Nephron progenitor cell (in vitro differentiated cells): Measurements from ENCODE around the gene KCNS1.

Experiments
- DNase-seq: peaks from one replicate; pipeline ENCODE4 v3.0.0; 2021
- H3K27ac Mint-ChIP-seq: 2 replicates; pipeline ENCODE4 v1.8.0; 2021; ENCODE audit warnings: mild to moderate bottlenecking, moderate library complexity, mixed read lengths
- H3K27me3 Mint-ChIP-seq: 2 replicates; pipeline ENCODE4 v1.8.0; 2021; ENCODE audit warnings: mild to moderate bottlenecking, low read depth, mixed read lengths; ENCODE audit not compliant: poor library complexity
- H3K36me3 Mint-ChIP-seq: 2 replicates; pipeline ENCODE4 v1.8.0; 2021; ENCODE audit warnings: low read depth, mixed read lengths
- H3K4me1 Mint-ChIP-seq: 2 replicates; pipeline ENCODE4 v1.8.0; 2021; ENCODE audit warnings: mixed read lengths
- H3K4me3 Mint-ChIP-seq: 2 replicates; pipeline ENCODE4 v1.8.0; 2021; ENCODE audit warnings: mild to moderate bottlenecking, moderate library complexity, mixed read lengths
- H3K9me3 Mint-ChIP-seq: 2 replicates; pipeline ENCODE4 v1.8.0; 2021; ENCODE audit warnings: mild to moderate bottlenecking, moderate library complexity, mixed read lengths
- CTCF ChIP-seq: fragments of 200-600 bp; sonication (generic); IDR thresholded peaks from 2 replicates; pipeline ENCODE4 v1.5.0; 2021; ENCODE audit warnings: antibody characterized with exemption

Gene KCNS1

GRCh38 chr20:45049438-45049837 is 51.5 kb downstream of the KCNS1 start:
- Mint-ChIP-seq H3K36me3 (no peaks in the 10 kb centered on the region), H3K27me3 (no peaks in the 10 kb centered on the region), H3K9me3 (no peaks in the 10 kb centered on the region), H3K4me3 (no peak overlapping the region), H3K27ac (peak overlapping the region; percentile 75), H3K4me1 (peaks cover 11% of the 10 kb centered on the region)
- TF ChIP-seq CTCF: no peak
- DNase-seq: no peak

- DNase-seq: no peak
- peaks cover 15% of the 10 kb centered on the region for H3K4me1 Mint-ChIP-seq
- no peaks in the 10 kb centered on the region for H3K9me3 Mint-ChIP-seq
- H3K27me3 Mint-ChIP-seq: no peaks in the 10 kb centered on the region
- H3K4me3 Mint-ChIP-seq: no peak overlapping the region
- peaks cover 10% of the 10 kb centered on the region for H3K36me3 Mint-ChIP-seq
- no peak overlapping the region for H3K27ac Mint-ChIP-seq
- no peak for TF ChIP-seq CTCF
Measured at GRCh38 chr20:45047581-45048119, 53.3 kb downstream of the KCNS1 start.

- no peak for DNase-seq
- peaks cover 28% of the 10 kb centered on the region for H3K36me3 Mint-ChIP-seq
- peaks cover 24% of the 10 kb centered on the region for H3K4me1 Mint-ChIP-seq
- peaks cover 14% of the 10 kb centered on the region for H3K9me3 Mint-ChIP-seq
- H3K4me3 Mint-ChIP-seq: no peak overlapping the region
- H3K27ac Mint-ChIP-seq: no peak overlapping the region
- no peaks in the 10 kb centered on the region for H3K27me3 Mint-ChIP-seq
- TF ChIP-seq CTCF: no peak
Measured at GRCh38 chr20:45044601-45045000, 56.3 kb downstream of the KCNS1 start.

GRCh38 chr20:45044084-45044573 is 56.8 kb downstream of the KCNS1 start:
- Mint-ChIP-seq H3K27me3 (no peaks in the 10 kb centered on the region), H3K36me3 (peaks cover 29% of the 10 kb centered on the region), H3K27ac (no peak overlapping the region), H3K4me1 (peaks cover 22% of the 10 kb centered on the region), H3K9me3 (peaks cover 14% of the 10 kb centered on the region), H3K4me3 (no peak overlapping the region)
- peak; percentile 89 for TF ChIP-seq CTCF
- peak; percentile 18 for DNase-seq

GRCh38 chr20:45042978-45043377 is 57.9 kb downstream of the KCNS1 start:
- no peaks in the 10 kb centered on the region for H3K27me3 Mint-ChIP-seq
- H3K36me3 Mint-ChIP-seq: peaks cover 29% of the 10 kb centered on the region
- H3K4me1 Mint-ChIP-seq: peaks cover 22% of the 10 kb centered on the region
- TF ChIP-seq CTCF: no peak
- DNase-seq: no peak
- peaks cover 14% of the 10 kb centered on the region for H3K9me3 Mint-ChIP-seq
- H3K27ac Mint-ChIP-seq: no peak overlapping the region
- no peak overlapping the region for H3K4me3 Mint-ChIP-seq
